HG02642 (cell line): Measurements from ENCODE around the gene KIF17.
A peak's percentile ranks its signal among the peaks of the same experiment; 100 is the strongest.

ENCODE experiments used
- ATAC-seq: cut with Tn5 transposase; IDR thresholded peaks from one replicate; pipeline ENCODE4 v1.9.1; 2021; ENCODE audit warnings: mild to moderate bottlenecking; ENCODE audit not compliant: unreplicated experiment, poor library complexity

Gene KIF17

GRCh38 chr1:20717452-20718342 is at the start of gene KIF17:
Gene KIF17 (minus strand): TSS chr1:20718007. CDS start chr1:20717706, 301 bp downstream.
- no peak for ATAC-seq

GRCh38 chr1:20767271-20767670 is 49.5 kb upstream of the KIF17 start:
- ATAC-seq: no peak

- no peak for ATAC-seq
Measured at GRCh38 chr1:20763417-20763816, 45.6 kb upstream of the KIF17 start.

GRCh38 chr1:20760322-20760721 is 42.5 kb upstream of the KIF17 start:
- no peak for ATAC-seq

GRCh38 chr1:20753589-20753988 is 35.8 kb upstream of the KIF17 start:
- no peak for ATAC-seq

GRCh38 chr1:20751462-20751990 is 33.7 kb upstream of the KIF17 start:
- ATAC-seq: no peak

- no peak for ATAC-seq
Measured at GRCh38 chr1:20742671-20743070, 24.9 kb upstream of the KIF17 start.

GRCh38 chr1:20740781-20741180 is 23.0 kb upstream of the KIF17 start:
- no peak for ATAC-seq

DNA sequence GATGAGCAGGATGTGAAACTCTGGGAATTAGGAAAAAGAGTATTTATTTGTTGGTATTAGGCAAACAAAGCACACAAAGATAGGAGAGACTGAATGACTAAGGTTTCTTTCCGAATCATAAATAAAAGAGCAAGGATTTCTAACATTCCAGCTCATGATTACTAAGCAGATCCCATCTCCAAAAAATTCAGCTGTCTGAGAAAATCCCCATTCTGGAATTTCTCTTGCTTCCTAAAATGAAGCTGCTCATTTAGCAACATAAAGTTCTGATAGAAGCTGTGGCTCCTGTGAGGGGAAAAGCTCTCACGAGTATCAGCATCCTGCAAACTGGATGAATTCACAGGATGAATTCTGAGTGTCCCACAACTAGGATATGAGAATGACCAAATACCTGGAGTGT is 21.4 kb upstream of the KIF17 start:
- ATAC-seq: no peak

GRCh38 chr1:20735581-20736111 is 17.8 kb upstream of the KIF17 start:
- ATAC-seq: no peak

GRCh38 chr1:20733360-20733975 is 15.7 kb upstream of the KIF17 start:
- ATAC-seq: no peak

GRCh38 chr1:20732588-20733359 is 15.0 kb upstream of the KIF17 start, which contains the start of gene SH2D5:
Gene SH2D5 (minus strand): TSS chr1:20732703. CDS start chr1:20728044, 4,659 bp downstream.
- peak; percentile 41 for ATAC-seq

- peak; percentile 71 for ATAC-seq
Measured at GRCh38 chr1:20732071-20732587, 14.3 kb upstream of the KIF17 start.

GRCh38 chr1:20731057-20731991 is 13.5 kb upstream of the KIF17 start:
- ATAC-seq: peak; percentile 25

DNA sequence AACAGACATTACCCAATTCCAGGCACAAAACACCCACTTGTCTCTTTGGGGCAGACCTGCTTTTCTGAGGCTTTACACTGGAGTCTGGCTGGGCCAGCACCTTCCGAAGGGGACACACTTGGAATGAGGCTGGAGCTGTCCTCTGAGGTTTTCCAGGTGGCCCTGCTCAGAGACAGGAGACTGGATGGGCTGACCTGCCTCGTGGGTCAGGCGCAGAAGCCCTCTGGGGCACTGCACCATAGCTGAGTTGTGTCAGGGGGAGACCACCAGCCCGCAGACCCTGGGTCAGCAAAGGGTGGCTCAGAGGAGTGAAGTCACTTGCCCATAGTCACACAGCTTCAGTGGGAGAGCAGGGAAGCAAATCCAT is 12.9 kb upstream of the KIF17 start:
- no peak for ATAC-seq

DNA sequence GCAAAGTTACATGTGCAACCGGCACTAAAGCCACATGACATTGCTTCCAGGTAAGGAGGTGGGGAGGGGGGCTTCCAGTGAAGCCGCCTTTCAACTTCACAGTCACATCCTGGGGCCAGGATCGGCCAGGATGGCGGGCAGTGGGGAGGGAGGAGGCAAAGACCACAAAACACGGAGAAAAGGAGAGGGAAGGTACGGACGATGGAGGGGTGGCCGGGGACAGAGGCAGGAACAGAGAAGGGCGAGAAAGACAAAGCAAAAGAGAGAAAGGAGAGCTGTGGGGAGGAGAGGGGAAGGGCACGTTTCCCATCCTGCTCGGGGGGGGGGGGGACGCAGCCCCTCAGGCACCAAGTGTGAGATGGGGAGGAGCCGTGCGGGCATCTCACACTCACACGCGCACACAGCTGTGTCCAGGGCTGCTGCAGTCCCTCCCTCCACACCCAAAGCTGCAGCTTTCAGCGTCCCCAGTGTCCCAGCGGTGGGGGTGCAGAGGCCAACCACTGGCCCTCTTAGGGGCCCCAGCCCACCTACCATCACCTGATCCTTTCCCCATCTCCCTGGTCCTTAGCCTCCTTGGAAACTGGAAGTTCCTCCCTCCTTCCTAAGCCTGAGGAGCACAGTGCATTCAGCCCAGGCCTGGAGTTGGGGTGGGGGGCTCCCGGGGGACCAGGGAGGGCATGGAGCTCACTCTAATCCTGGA is 12.3 kb upstream of the KIF17 start:
- ATAC-seq: no peak

GRCh38 chr1:20729155-20729931 is 11.5 kb upstream of the KIF17 start:
- no peak for ATAC-seq
